Calu3 (cell line): ENCODE measurements around the gene DMAC1. TPM values are rescaled to one million over a fixed set of nuclear protein-coding genes. Genes with fewer than 3 reads are reported as not detected.

Experiments
- BruUV-seq: library from RNA; stranded (reverse); fragments of 400-500 nt; replicated peaks from 2 replicates; lab custom pipeline; 2021; lab: Mats Ljungman, UMichigan
- CTCF ChIA-PET: fragments of 300-600 bp; sonication (Branson Sonifier 250); formaldehyde crosslinking; loops from one replicate; lab custom pipeline; 2022; ENCODE audit warnings: antibody characterized with exemption; lab: Charles Lee
- DNase-seq: peaks from one replicate; pipeline ENCODE4 v3.0.0; 2022
- H3K27ac Mint-ChIP-seq: one replicate; pipeline ENCODE4 v1.8.0; 2022; ENCODE audit warnings: mixed read lengths; ENCODE audit not compliant: unreplicated experiment
- H3K27me3 Mint-ChIP-seq: one replicate; pipeline ENCODE4 v1.8.0; 2022; ENCODE audit warnings: mixed read lengths; ENCODE audit not compliant: unreplicated experiment
- H3K36me3 Mint-ChIP-seq: one replicate; pipeline ENCODE4 v1.8.0; 2022; ENCODE audit warnings: mild to moderate bottlenecking, moderate library complexity, mixed read lengths; ENCODE audit not compliant: insufficient read depth, unreplicated experiment
- H3K4me1 Mint-ChIP-seq: one replicate; pipeline ENCODE4 v1.8.0; 2022; ENCODE audit warnings: mild to moderate bottlenecking, low read depth, mixed read lengths; ENCODE audit not compliant: unreplicated experiment
- H3K4me3 Mint-ChIP-seq: one replicate; pipeline ENCODE4 v1.8.0; 2022; ENCODE audit warnings: mild to moderate bottlenecking, low read depth, moderate library complexity, mixed read lengths; ENCODE audit not compliant: unreplicated experiment
- H3K9me3 Mint-ChIP-seq: one replicate; pipeline ENCODE4 v1.8.0; 2022; ENCODE audit warnings: low read depth, mixed read lengths; ENCODE audit not compliant: unreplicated experiment
- intact Hi-C: fragments of 100-400 bp; cut with micrococcal nuclease; formaldehyde crosslinking; loops from one replicate; pipeline ENCODE4 v1.10.0; 2022; ENCODE audit not compliant: unreplicated experiment
- total RNA-seq: library from RNA; stranded (reverse); gene quantifications from 2 replicates; pipeline ENCODE4 v1.2.3, GENCODE V29; 2022
- TF ChIP-seq, protein P1 (sequence below): fragments of 200-600 bp; IDR thresholded peaks from one replicate; pipeline ENCODE4 v1.8.0; 2022; ENCODE audit warnings: antibody characterized with exemption; ENCODE audit not compliant: unreplicated experiment

The DMAC1 gene
- total RNA-seq, 1 experiment from 2014 or later = 37.5 TPM

DNA sequence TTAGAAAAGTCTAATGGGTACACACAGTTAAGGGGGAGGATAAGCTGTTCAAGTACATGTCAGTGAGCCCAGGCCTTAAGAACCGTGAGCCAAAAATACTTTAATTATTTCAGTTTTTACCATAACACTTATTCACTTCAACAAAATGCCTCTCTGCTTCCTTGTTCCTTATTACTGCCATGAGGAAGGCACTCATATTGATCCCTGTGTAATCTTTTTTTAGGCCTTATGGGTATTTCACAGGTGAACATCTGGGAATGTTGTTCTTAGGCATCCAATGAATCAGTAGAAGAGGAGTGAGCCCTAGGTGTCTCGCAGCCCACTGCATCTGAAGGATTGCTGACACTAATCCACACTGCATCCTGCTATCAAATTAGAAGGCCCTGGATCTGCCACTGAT is 13.5 kb upstream of the DMAC1 start:
- BruUV-seq = no TSS peak
- H3K27ac Mint-ChIP-seq = no peak overlapping the region
- no peak overlapping the region for H3K4me3 Mint-ChIP-seq
- DNase-seq = no peak
- no peaks in the 10 kb centered on the region for H3K36me3 Mint-ChIP-seq
- intact Hi-C loops = no loop called here
- H3K27me3 Mint-ChIP-seq = no peaks in the 10 kb centered on the region
- H3K4me1 Mint-ChIP-seq = no peaks in the 10 kb centered on the region
- CTCF ChIA-PET = no interaction called here
- TF ChIP-seq, protein P1, sequence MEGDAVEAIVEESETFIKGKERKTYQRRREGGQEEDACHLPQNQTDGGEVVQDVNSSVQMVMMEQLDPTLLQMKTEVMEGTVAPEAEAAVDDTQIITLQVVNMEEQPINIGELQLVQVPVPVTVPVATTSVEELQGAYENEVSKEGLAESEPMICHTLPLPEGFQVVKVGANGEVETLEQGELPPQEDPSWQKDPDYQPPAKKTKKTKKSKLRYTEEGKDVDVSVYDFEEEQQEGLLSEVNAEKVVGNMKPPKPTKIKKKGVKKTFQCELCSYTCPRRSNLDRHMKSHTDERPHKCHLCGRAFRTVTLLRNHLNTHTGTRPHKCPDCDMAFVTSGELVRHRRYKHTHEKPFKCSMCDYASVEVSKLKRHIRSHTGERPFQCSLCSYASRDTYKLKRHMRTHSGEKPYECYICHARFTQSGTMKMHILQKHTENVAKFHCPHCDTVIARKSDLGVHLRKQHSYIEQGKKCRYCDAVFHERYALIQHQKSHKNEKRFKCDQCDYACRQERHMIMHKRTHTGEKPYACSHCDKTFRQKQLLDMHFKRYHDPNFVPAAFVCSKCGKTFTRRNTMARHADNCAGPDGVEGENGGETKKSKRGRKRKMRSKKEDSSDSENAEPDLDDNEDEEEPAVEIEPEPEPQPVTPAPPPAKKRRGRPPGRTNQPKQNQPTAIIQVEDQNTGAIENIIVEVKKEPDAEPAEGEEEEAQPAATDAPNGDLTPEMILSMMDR = no peak
- H3K9me3 Mint-ChIP-seq = no peaks in the 10 kb centered on the region

DNA sequence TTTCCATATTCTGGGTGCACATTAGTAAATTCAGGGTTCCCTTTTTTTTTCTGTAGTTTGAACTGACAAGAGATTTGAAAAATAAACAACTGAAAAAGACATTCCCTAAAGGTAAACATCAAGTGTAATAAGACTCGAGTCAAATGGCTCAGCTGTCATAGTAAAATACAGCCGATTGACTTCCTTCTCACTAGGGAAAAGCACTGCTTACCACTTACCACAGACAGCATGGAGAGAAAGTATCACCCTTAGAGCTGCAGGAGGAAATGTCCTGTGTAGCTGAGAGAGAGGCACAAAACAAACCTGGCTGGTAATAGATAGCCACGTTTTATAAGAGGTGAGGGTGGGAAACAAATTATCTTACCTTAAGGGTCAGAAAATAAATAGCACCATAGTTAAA is 12.1 kb upstream of the DMAC1 start:
- no peaks in the 10 kb centered on the region for H3K27me3 Mint-ChIP-seq
- no TSS peak for BruUV-seq
- H3K36me3 Mint-ChIP-seq = no peaks in the 10 kb centered on the region
- H3K9me3 Mint-ChIP-seq = no peaks in the 10 kb centered on the region
- H3K27ac Mint-ChIP-seq = no peak overlapping the region
- no peaks in the 10 kb centered on the region for H3K4me1 Mint-ChIP-seq
- CTCF ChIA-PET = no interaction called here
- DNase-seq = no peak
- no peak overlapping the region for H3K4me3 Mint-ChIP-seq
- TF ChIP-seq, protein P1 = no peak
- intact Hi-C loops = no loop called here

DNA sequence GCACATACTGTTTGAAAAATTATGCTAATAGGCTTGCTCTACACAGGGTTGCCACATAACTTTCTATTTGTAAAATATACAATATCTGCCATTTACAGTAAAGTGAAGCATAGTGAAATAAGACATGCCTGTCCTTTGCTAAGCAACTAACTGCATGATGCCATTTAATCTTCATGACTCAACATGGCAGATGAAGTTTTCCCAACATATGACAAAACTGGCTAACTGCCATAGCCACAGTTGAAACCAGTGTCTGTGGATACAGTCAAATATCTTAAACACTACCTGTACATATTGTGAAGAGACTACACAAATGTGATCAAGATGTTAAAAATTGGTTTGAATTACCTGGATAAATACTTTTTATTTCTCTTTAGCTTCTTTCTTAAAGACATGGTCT is 3.1 kb upstream of the DMAC1 start:
- Mint-ChIP-seq H3K36me3 (peaks cover 15% of the 10 kb centered on the region), H3K9me3 (no peaks in the 10 kb centered on the region), H3K4me3 (no peak overlapping the region)

DNA sequence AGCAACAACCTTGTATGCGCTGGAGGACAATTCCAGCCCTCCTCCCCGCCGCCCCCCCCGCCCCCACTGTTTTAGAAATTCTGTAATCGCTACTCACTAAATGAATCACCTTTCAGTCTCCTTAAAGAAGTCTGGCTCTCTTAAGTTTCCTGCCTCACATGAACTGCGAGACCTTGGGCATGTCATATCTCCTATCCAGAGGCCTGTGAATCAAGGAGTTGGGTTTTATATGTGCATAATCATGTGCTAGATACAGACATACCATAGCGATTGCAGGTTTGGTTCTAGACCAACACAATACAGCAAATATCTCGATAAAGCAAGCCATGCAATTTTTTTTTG is 337 bp upstream of the DMAC1 start:
- BruUV-seq = no TSS peak
- TF ChIP-seq, protein P1 = no peak
- CTCF ChIA-PET = no interaction called here
- no peak for DNase-seq
- Mint-ChIP-seq H3K4me3 (peak overlapping the region; percentile 78), H3K27ac (peak overlapping the region; percentile 60), H3K4me1 (no peaks in the 10 kb centered on the region), H3K9me3 (no peaks in the 10 kb centered on the region), H3K27me3 (no peaks in the 10 kb centered on the region), H3K36me3 (peaks cover 22% of the 10 kb centered on the region)
- intact Hi-C loops = loop anchor here (10.0 kb wide), 1 partner anchor 225 kb away; no protein-coding TSS in a partner anchor

More for the DNA sequence above, 3.1 kb upstream of the DMAC1 start:
- intact Hi-C loops = no loop called here
- Mint-ChIP-seq H3K4me1 (no peaks in the 10 kb centered on the region), H3K27ac (no peak overlapping the region), H3K27me3 (no peaks in the 10 kb centered on the region)
- no TSS peak for BruUV-seq
- DNase-seq = no peak
- CTCF ChIA-PET = no interaction called here
- TF ChIP-seq, protein P1 = no peak
